B cell (primary cell): Measurements from ENCODE around the gene EIF4A3. TPM values are rescaled to one million over a fixed set of nuclear protein-coding genes. Genes with fewer than 3 reads are reported as not detected.

ENCODE experiments used
- ATAC-seq: fragments of 200-7000 bp; cut with Tn5 transposase; one replicate; pipeline ENCODE4 v1.10.0; 2021; ENCODE audit warnings: low read depth, mild to moderate bottlenecking, moderate number of reproducible peaks, moderate library complexity
- CTCF ChIA-PET: fragments of 350-600 bp; sonication (Branson Sonifier 250); formaldehyde crosslinking; loops from one replicate; lab custom pipeline; 2021; ENCODE audit warnings: antibody characterized with exemption, inconsistent platforms; lab: Charles Lee
- POLR2A ChIA-PET: fragments of 350-600 bp; sonication (Branson Sonifier 250); formaldehyde crosslinking; loops from one replicate; lab custom pipeline; 2021; ENCODE audit warnings: antibody characterized with exemption; lab: Charles Lee
- DNase-seq: peaks from one replicate; pipeline ENCODE4 v3.0.0; 2013
- H2AFZ ChIP-seq: 2 replicates; pipeline ENCODE4 v1.6.1; 2012; ENCODE audit warnings: mild to moderate bottlenecking, low read depth, low read length; ENCODE audit not compliant: insufficient read depth, poor library complexity, severe bottlenecking
- H3K27ac ChIP-seq, 2 donors: 1 replicate in 1 of 2; 2 replicates in 1 of 2; pipeline ENCODE4 v1.5.1; 2012 to 2013; ENCODE audit warnings: low read length in 2 of 2, mild to moderate bottlenecking in 2 of 2, moderate library complexity in 1 of 2
- H3K27me3 ChIP-seq, 4 experiments: fragments of 200-600 bp in 1 of 4; sonication (generic) in 1 of 4; replicated peaks in 1 of 4; 1 replicate in 2 of 4; 2 replicates in 2 of 4; pipeline versions ENCODE4 v1.6.1 to v1.7.0; 2013 to 2016; ENCODE audit warnings: low read length in 3 of 4, mild to moderate bottlenecking in 2 of 4, mixed read lengths in 1 of 4, moderate library complexity in 1 of 4; ENCODE audit not compliant: insufficient read depth in 4 of 4, control insufficient read depth in 3 of 4; ENCODE audit errors: control extremely low read depth in 1 of 4
- H3K36me3 ChIP-seq, 2 experiments: replicated peaks in 1 of 2; 1 replicate in 1 of 2; 2 replicates in 1 of 2; pipeline versions ENCODE4 v1.6.1 to v1.7.1; 2013; ENCODE audit warnings: low read length in 1 of 2; ENCODE audit not compliant: insufficient read depth in 2 of 2, control insufficient read depth in 1 of 2; ENCODE audit errors: control extremely low read depth in 1 of 2, extremely low read depth in 1 of 2
- H3K4me1 ChIP-seq, 2 donors: fragments of 200-600 bp in 1 of 2; sonication (generic) in 1 of 2; 1 replicate in 1 of 2; 2 replicates in 1 of 2; pipeline versions ENCODE4 v1.5.1 to v1.6.1; 2013 to 2017; ENCODE audit warnings: low read length in 2 of 2; ENCODE audit not compliant: control insufficient read depth in 2 of 2, insufficient read depth in 2 of 2
- H3K4me2 ChIP-seq: replicated peaks from 2 replicates; pipeline ENCODE3; 2012; ENCODE audit warnings: mild to moderate bottlenecking, low read depth, low read length; ENCODE audit not compliant: poor library complexity, severe bottlenecking
- H3K4me3 ChIP-seq, 5 experiments: fragments of 200-600 bp in 1 of 5; sonication (generic) in 1 of 5; 1 replicate in 3 of 5; 2 replicates in 2 of 5; pipeline versions ENCODE4 v1.5.1 to v1.7.0; 2011 to 2016; ENCODE audit warnings: low read length in 4 of 5, mild to moderate bottlenecking in 4 of 5, low read depth in 2 of 5, control low read depth in 1 of 5, moderate library complexity in 1 of 5; ENCODE audit not compliant: insufficient read depth in 1 of 5; ENCODE audit errors: control extremely low read depth in 1 of 5, extremely low read depth in 1 of 5
- H3K79me2 ChIP-seq: fragments of 200-600 bp; sonication (generic); one replicate; pipeline ENCODE4 v1.6.0; 2016; ENCODE audit warnings: low read length; ENCODE audit not compliant: control insufficient read depth, insufficient read depth
- H3K9ac ChIP-seq: fragments of 200-600 bp; sonication (generic); 2 replicates; pipeline ENCODE4 v1.6.1; 2017; ENCODE audit warnings: mild to moderate bottlenecking, low read length, moderate library complexity
- H3K9me3 ChIP-seq, 3 donors: one replicate each; pipeline versions ENCODE4 v1.6.1 to v1.7.1; 2013; ENCODE audit warnings: low read length in 2 of 3; ENCODE audit not compliant: control insufficient read depth in 2 of 3, insufficient read depth in 1 of 3; ENCODE audit errors: control extremely low read depth in 1 of 3
- H4K20me1 ChIP-seq: 2 replicates; pipeline ENCODE4 v1.6.0; 2012; ENCODE audit warnings: mild to moderate bottlenecking, low read length; ENCODE audit not compliant: insufficient read depth, control insufficient read depth, poor library complexity, severe bottlenecking
- H3K27ac Mint-ChIP-seq: one replicate; pipeline ENCODE4 v1.8.0; 2021; ENCODE audit warnings: mixed read lengths
- H3K27me3 Mint-ChIP-seq: one replicate; pipeline ENCODE4 v1.8.0; 2021; ENCODE audit warnings: mixed read lengths
- H3K4me1 Mint-ChIP-seq: one replicate; pipeline ENCODE4 v1.8.0; 2021; ENCODE audit warnings: mixed read lengths
- H3K4me3 Mint-ChIP-seq: one replicate; pipeline ENCODE4 v1.8.0; 2021; ENCODE audit warnings: mixed read lengths
- H3K9me3 Mint-ChIP-seq: one replicate; pipeline ENCODE4 v1.8.0; 2022; ENCODE audit warnings: mixed read lengths; ENCODE audit not compliant: insufficient read depth
- EZH2 ChIP-seq: IDR thresholded peaks from 2 replicates; pipeline ENCODE4 v1.6.1; 2012; ENCODE audit warnings: borderline replicate concordance, low read depth, mild to moderate bottlenecking, moderate library complexity, low read length; ENCODE audit not compliant: insufficient read depth, poor library complexity, severe bottlenecking
- WGBS: methylation state at CpG from one replicate; pipeline ENCODE4 v1.1.5; 2013; ENCODE audit warnings: missing lambda C conversion rate; ENCODE audit not compliant: insufficient coverage; 5-methylcytosine and 5-hydroxymethylcytosine counted together
- intact Hi-C: fragments of 100-400 bp; cut with micrococcal nuclease; formaldehyde crosslinking; loops from one replicate; pipeline ENCODE4 v1.10.0; 2022
- polyA plus RNA-seq: library from polyadenylated mRNA; depleted of rRNA; stranded (reverse); fragments of >200 nt; gene quantifications from 2 replicates; pipeline ENCODE4 v1.2.3, GENCODE V29; 2012
- total RNA-seq, 2 donors: library from RNA; stranded (reverse); fragments of 120-200 nt in 1 of 2; gene quantifications; 1 replicate in 1 of 2; 2 replicates in 1 of 2; pipeline versions ENCODE4 v1.2.3 to v1.2.4, GENCODE V29; 2013 to 2022
- TF ChIP-seq, protein P1 (sequence below): fragments of 200-600 bp; IDR thresholded peaks from one replicate; pipeline ENCODE4 v1.8.0; 2022; ENCODE audit warnings: antibody characterized with exemption, mild to moderate bottlenecking

Gene EIF4A3
- total and polyA plus RNA-seq, 2 donors (not counting 1 experiment from before 2014, with no cell fraction given), result 86.0 to 137 TPM

DNA sequence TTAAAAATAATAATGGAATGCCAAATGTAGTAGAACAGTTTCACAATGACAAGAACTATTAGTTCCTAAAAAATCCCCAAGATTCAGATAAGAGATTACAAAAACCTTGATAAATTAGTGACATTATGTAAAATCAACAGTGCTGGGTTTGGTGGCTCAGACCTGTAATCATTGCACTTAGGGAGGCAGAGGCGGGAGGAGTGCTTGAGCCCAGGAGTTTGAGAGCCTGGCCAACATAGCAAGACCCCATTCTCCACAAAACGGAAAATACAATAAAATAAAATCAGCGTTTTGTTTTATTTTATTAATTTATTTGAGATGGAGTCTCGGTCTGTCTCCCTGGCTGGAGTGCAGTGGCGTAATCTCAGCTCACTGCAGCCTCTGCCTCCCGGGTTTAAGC lies 27.0 kb upstream of the EIF4A3 start:
- Histone ChIP-seq H3K4me1 (no peaks in the 10 kb centered on the region), H3K4me2 (no peak overlapping the region), H2AFZ (no peak overlapping the region), H4K20me1 (no peaks in the 10 kb centered on the region), H3K36me3 (no peaks in the 10 kb centered on the region), H3K27ac (no peak overlapping the region), H3K79me2 (no peaks in the 10 kb centered on the region), H3K9me3 (peaks cover 0 to 3% (median 0%) of the 10 kb centered on the region in 3 donors), H3K27me3 (peaks cover 0 to 5% (median 0%) of the 10 kb centered on the region in 4 experiments), H3K9ac (no peak overlapping the region), H3K4me3 (no peak overlapping the region)
- intact Hi-C loops, result no loop called here
- no peaks in the 10 kb centered on the region for H3K4me1 Mint-ChIP-seq
- H3K27me3 Mint-ChIP-seq, result peaks cover 10% of the 10 kb centered on the region
- no peak overlapping the region for H3K27ac Mint-ChIP-seq
- ATAC-seq (no peak), DNase-seq (no peak)
- ChIA-PET POLR2A (no interaction called here), CTCF (no interaction called here)
- H3K9me3 Mint-ChIP-seq, result no peaks in the 10 kb centered on the region
- no peak overlapping the region for H3K4me3 Mint-ChIP-seq
- TF ChIP-seq, protein P1, sequence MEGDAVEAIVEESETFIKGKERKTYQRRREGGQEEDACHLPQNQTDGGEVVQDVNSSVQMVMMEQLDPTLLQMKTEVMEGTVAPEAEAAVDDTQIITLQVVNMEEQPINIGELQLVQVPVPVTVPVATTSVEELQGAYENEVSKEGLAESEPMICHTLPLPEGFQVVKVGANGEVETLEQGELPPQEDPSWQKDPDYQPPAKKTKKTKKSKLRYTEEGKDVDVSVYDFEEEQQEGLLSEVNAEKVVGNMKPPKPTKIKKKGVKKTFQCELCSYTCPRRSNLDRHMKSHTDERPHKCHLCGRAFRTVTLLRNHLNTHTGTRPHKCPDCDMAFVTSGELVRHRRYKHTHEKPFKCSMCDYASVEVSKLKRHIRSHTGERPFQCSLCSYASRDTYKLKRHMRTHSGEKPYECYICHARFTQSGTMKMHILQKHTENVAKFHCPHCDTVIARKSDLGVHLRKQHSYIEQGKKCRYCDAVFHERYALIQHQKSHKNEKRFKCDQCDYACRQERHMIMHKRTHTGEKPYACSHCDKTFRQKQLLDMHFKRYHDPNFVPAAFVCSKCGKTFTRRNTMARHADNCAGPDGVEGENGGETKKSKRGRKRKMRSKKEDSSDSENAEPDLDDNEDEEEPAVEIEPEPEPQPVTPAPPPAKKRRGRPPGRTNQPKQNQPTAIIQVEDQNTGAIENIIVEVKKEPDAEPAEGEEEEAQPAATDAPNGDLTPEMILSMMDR, result no peak
- TF ChIP-seq EZH2, result no peak
- WGBS, result no CpG with 5 or more reads among the region's 6 CpGs

DNA sequence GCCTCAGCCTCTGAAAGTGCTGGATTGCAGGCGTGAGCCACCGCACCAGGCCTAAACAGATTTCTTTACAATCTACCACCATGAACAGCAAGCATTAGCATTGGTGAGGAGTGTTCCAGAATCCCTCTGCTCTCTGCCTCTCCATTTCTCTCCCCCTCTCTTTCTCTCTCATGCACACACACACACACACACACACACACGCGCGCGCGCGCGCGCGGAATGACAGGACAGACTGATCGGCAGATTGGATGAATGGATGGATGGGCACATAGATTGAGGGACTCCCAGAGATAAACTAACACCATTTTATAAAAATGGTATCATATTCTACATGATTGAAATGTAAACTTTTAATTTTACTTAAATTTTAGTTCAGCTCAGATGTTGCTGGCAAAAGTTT lies 26.2 kb upstream of the EIF4A3 start:
- H3K79me2 ChIP-seq, result no peaks in the 10 kb centered on the region
- no peak overlapping the region for H3K4me3 Mint-ChIP-seq
- no peak overlapping the region for H3K27ac Mint-ChIP-seq
- H3K27ac ChIP-seq, result no peak overlapping the region
- H2AFZ ChIP-seq, result no peak overlapping the region
- ChIA-PET CTCF (no interaction called here), POLR2A (no interaction called here)
- H3K9me3 Mint-ChIP-seq, result no peaks in the 10 kb centered on the region
- no peaks in the 10 kb centered on the region for H3K4me1 Mint-ChIP-seq
- ATAC-seq (no peak), DNase-seq (no peak)
- no peak overlapping the region for H3K4me3 ChIP-seq
- TF ChIP-seq EZH2, result no peak
- TF ChIP-seq, protein P1, result no peak
- no peak overlapping the region for H3K4me2 ChIP-seq
- peaks cover 9% of the 10 kb centered on the region for H3K27me3 Mint-ChIP-seq
- H3K27me3 ChIP-seq, result peaks cover 0 to 9% (median 0%) of the 10 kb centered on the region in 4 experiments
- no CpG with 5 or more reads among the region's 12 CpGs for WGBS
- intact Hi-C loops, result no loop called here
- no peak overlapping the region for H3K9ac ChIP-seq
- no peaks in the 10 kb centered on the region for H3K4me1 ChIP-seq
- no peaks in the 10 kb centered on the region for H3K36me3 ChIP-seq
- peaks cover 0 to 3% (median 0%) of the 10 kb centered on the region in 3 donors for H3K9me3 ChIP-seq
- no peaks in the 10 kb centered on the region for H4K20me1 ChIP-seq
